Measurements from ENCODE around the gene AFAP1L1.

AFAP1L1 gene

GRCh38 chr5:149349382-149349781 is 77.7 kb downstream of the AFAP1L1 start:
- no peak for DNase-seq (ENCODE audit: low spot score)

- DNase-seq (ENCODE audit: low spot score): no peak
Measured at GRCh38 chr5:149352169-149352568, 80.5 kb downstream of the AFAP1L1 start.

- DNase-seq (ENCODE audit: low spot score): no peak
Measured at GRCh38 chr5:149353911-149354310, 82.3 kb downstream of the AFAP1L1 start.

- no peak for DNase-seq (ENCODE audit: low spot score)
Measured at GRCh38 chr5:149355688-149356087, 84.0 kb downstream of the AFAP1L1 start.

- DNase-seq (ENCODE audit: low spot score): no peak
Measured at GRCh38 chr5:149356391-149356790, 84.7 kb downstream of the AFAP1L1 start.

- peak; percentile 98 for DNase-seq (ENCODE audit: low spot score)
Measured at GRCh38 chr5:149357370-149358293, 86.0 kb downstream of the AFAP1L1 start, which contains the start of gene PCYOX1L. PCYOX1L (plus strand) TSS chr5:149358046; CDS start chr5:149358069, 23 bp downstream.

GRCh38 chr5:149358294-149358651 is 86.6 kb downstream of the AFAP1L1 start:
- peak; percentile 18 for DNase-seq (ENCODE audit: low spot score)

DNA sequence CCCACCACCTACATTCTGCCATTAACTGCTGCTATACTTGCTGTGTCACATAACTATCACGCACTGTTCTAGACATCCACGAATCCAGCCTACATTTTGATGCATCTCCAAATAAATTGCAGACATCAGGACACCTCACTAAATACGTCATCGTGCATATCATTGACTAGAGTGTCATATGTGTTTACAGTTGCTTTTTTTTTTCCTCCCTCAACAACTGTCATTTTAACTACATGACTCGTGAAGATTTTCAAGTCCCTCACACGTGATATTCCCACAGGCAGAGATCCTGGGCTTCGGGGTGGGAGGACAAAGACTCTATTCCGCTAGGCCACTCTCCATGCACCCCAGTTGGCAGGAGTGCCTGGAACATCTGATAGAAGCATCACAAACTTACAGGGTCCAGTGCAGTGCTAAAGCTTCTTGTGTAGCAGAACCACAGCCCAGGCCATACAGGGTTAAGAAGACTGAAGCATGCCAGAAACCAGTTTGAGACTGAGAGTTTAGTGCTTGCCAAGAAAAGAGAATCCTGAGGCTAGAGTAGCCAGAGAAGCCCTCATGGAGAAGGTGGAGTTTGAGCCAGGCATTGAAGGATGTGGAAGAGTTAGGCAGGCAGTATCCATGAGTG is 87.3 kb downstream of the AFAP1L1 start:
- no peak for DNase-seq (ENCODE audit: low spot score)

GRCh38 chr5:149360272-149360671 is 88.6 kb downstream of the AFAP1L1 start:
- DNase-seq (ENCODE audit: low spot score): no peak

DNA sequence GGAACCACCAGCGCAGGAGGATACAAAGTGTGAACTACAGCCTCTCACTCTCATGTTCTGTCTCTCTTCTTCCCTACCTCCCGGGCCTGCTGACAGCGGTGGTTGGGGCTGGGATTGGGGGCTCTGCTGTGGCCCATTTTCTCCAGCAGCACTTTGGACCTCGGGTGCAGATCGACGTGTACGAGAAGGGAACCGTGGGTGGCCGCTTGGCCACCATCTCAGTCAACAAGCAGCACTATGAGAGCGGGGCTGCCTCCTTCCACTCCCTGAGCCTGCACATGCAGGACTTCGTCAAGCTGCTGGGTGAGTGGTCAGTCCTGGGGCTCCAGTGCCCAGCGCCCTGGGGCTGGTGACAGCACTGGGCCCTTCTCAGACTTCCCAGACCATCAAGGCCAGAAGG is 90.9 kb downstream of the AFAP1L1 start:
- no peak for DNase-seq (ENCODE audit: low spot score)

DNA sequence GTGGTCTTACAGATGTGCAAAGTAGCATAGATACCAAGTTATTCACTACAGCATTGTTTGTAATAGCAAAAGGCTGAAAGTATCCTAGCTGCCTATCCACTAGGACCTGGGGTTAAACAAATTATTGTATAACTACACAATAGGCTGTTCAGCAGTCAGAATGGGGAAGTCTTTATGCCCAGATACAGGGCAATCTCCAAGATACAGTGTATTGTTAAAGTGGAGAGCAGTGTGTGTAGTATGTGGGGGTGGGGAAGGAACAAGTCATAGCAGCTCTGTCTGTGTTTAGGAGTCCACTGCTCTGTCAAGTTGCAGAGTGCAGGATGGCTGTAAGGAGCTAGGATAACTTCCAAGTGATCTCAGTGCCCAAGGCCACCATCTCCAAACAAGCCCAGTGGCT is 91.7 kb downstream of the AFAP1L1 start:
- no peak for DNase-seq (ENCODE audit: low spot score)

GRCh38 chr5:149363936-149364335 is 92.3 kb downstream of the AFAP1L1 start:
- no peak for DNase-seq (ENCODE audit: low spot score)

DNA sequence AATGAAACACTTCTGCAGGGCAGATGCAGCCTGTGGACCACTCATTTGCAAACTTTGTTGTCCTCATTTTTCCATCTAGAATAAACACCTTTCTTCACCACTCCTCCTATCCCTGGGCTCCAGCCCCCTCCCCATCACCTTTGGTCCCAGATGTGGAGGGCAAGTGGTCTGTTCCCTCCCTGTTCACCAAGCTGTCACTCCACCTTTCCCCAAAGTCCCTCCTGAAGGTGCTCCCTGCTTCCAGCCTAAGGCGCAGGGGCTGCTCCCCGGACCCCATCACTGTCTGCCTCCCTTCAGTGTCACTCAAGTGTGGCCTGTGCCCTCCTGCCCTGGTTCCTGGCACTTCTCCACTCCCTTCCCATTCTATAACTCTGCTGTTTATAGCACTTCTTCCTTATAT is 93.1 kb downstream of the AFAP1L1 start:
- DNase-seq (ENCODE audit: low spot score): no peak

DNA sequence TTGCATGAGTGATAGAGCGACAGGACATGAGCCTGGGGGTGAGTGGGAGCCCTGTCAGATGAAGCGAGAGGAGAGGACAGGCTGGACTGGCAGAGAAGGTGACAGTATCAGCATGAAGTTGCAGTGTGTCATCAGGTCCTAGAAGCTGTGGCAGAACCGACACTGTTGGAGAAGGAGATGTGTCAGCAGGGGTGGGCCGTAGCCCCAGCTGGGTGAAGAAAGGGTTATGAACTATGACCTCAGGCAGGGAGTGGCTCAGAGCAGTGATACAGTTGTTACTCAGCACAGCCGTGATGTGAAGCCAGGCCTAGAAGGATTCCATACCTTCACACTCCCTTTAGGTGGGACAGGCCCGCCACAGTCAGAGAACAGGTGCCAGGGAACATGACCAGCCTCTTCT is 93.8 kb downstream of the AFAP1L1 start:
- no peak for DNase-seq (ENCODE audit: low spot score)

GRCh38 chr5:149366169-149366729 is 94.6 kb downstream of the AFAP1L1 start:
- no peak for DNase-seq (ENCODE audit: low spot score)

DNA sequence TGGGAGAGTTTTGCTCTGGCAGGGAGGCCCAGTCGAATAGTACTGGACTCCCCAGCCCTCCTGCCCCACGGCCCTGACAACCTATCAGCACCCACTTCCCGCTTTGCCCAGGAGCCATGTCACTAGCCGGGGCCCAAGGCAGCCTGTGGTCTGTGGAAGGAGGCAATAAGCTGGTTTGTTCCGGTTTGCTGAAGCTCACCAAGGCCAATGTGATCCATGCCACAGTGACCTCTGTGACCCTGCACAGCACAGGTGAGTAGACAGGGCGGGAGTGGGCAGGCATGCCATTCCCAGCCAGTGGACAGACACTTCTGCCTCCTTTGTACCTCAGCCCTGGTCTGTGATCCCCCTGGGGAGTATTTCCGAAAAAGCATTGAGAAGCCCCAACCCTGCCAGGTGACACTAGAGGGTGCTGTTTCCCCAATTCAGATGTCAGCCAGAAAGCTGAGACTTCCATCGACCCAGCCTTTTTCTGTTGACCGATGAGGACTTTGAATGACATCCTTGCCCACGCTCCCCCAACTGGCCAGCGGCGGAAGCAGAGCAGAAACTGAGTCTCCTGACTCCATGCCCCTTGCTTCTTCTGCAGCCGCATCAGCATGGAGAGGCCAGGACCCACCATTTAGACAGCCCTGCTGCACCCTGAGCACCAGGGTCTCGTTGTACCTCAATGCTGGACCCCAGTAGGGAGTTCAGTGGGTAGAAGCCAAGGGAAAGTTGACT is 95.8 kb downstream of the AFAP1L1 start:
- peak; percentile 81 for DNase-seq (ENCODE audit: low spot score)

GRCh38 chr5:149367972-149368645 is 96.5 kb downstream of the AFAP1L1 start:
- DNase-seq (ENCODE audit: low spot score): no peak

DNA sequence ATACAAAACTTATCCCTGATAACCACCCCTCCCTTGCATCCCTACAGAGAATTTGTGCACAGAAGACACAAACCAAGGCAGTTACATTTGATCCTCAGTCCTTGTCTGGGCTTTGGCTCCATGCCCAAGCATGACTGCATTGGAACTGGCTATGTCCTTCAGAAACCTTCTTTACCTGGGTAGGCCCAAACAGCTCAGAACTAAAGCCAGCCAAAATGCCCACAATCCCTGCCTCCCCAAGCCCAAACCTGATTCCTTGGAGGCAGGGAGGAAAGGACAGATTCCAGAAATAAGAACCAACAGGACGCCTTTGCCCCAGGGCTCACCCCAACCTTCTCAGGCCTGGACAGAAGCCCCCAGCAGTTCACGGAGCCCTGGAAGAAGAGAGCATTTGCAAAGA is 99.2 kb downstream of the AFAP1L1 start:
- DNase-seq (ENCODE audit: low spot score): no peak

DNA sequence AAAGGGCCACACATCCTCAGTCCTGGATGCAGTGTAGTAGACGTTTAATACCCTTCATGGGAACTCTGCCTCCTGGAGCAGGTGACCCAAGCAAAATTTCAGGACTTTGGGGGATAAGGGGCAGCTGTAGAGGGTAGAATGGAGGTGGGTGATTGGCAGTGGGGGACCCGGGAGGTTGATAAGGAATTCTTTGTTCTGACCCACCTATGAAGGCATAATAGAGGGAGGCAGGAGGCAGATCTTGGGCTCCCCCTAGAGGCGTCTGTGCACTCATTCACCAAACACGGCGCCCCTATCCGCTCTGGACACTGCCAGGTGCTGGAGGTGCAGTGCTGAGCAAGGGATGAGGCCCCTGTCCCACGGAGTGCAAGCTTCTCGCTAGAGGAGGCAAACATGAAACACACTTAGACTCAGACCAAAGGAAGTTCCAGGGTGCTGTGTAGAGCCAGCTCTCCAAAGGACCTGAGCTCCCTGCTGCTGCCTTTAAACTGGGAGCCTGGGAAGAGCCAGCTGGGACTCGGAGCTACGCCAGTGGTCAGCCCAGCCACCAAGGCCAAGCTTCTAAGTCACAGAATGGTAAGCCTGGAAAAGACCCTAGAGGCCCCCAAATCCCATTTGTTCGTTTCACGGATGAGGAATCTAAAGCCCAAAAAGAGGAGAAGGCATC is 99.8 kb downstream of the AFAP1L1 start:
- peak; percentile 76 for DNase-seq (ENCODE audit: low spot score)

- no peak for DNase-seq (ENCODE audit: low spot score)
Measured at GRCh38 chr5:149372076-149372795, 100.6 kb downstream of the AFAP1L1 start.

DNA sequence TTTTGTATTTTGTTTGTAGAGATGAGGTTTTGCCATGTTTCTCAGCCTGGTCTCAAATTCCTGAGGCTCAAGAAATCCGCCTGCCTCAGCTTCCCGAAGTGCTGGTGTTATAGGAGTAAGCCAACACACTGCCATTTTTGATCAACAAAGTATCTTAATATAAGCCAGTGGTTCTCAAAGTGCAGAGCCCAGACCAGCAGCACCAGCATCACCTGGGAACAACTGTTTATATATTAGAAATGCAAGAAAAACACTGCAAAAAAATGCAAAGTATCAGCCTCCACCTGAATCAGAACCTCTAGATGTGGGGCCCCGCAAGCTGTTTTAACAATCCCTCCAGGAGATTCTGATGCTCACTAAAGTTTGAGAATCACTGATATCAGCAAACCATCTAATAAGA is 101.3 kb downstream of the AFAP1L1 start:
- DNase-seq (ENCODE audit: low spot score): no peak

All from SW480 (cell line).